DOHH2 (cell line): ENCODE results near the gene NPM1.

Source experiments
- H3F3A ChIP-seq: fragments of 200-600 bp; sonication (generic), shearing (Covaris generic); 2 replicates; pipeline ENCODE4 v1.6.0; 2016; ENCODE audit warnings: antibody characterized with exemption, mild to moderate bottlenecking; ENCODE audit not compliant: control insufficient read depth, insufficient read depth
- H3K27ac ChIP-seq: fragments of 200-600 bp; sonication (generic); 2 replicates; pipeline ENCODE4 v1.5.1; 2014; ENCODE audit warnings: low read depth, mild to moderate bottlenecking, low read length, moderate library complexity
- H3K27me3 ChIP-seq: fragments of 200-600 bp; sonication (generic); 2 replicates; pipeline ENCODE4 v1.6.1; 2014; ENCODE audit warnings: mild to moderate bottlenecking, low read length, mixed read lengths; ENCODE audit not compliant: control insufficient read depth
- H3K36me3 ChIP-seq: fragments of 200-600 bp; sonication (generic); 2 replicates; pipeline ENCODE4 v1.6.1; 2014; ENCODE audit warnings: mild to moderate bottlenecking, low read length, moderate library complexity, mixed read lengths; ENCODE audit not compliant: control insufficient read depth
- H3K4me1 ChIP-seq: fragments of 200-600 bp; sonication (generic); 2 replicates; pipeline ENCODE4 v1.6.1; 2014; ENCODE audit warnings: mild to moderate bottlenecking, low read length, mixed read lengths; ENCODE audit not compliant: control insufficient read depth
- H3K4me2 ChIP-seq: fragments of 200-600 bp; sonication (generic); 2 replicates; pipeline ENCODE4 v1.6.0; 2014; ENCODE audit warnings: mild to moderate bottlenecking, low read length, moderate library complexity
- H3K4me3 ChIP-seq: fragments of 200-600 bp; sonication (generic); 2 replicates; pipeline ENCODE4 v1.5.1; 2014; ENCODE audit warnings: mild to moderate bottlenecking, low read length, mixed read lengths
- H3K79me2 ChIP-seq: fragments of 200-600 bp; sonication (generic); 2 replicates; pipeline ENCODE4 v1.6.1; 2014; ENCODE audit warnings: mild to moderate bottlenecking, low read length, mixed read lengths; ENCODE audit not compliant: control insufficient read depth
- H3K9me2 ChIP-seq: fragments of 200-600 bp; sonication (generic); replicated peaks from 2 replicates; pipeline ENCODE4 v1.6.1; 2014; ENCODE audit warnings: mild to moderate bottlenecking, low read length, mixed read lengths; ENCODE audit not compliant: control insufficient read depth
- H3K9me3 ChIP-seq: fragments of 200-600 bp; sonication (generic); 2 replicates; pipeline ENCODE4 v1.6.1; 2014; ENCODE audit warnings: antibody characterized with exemption, low read length, mixed read lengths; ENCODE audit not compliant: control insufficient read depth, insufficient read depth
- H4K20me1 ChIP-seq: fragments of 200-600 bp; sonication (generic); 2 replicates; pipeline ENCODE4 v1.6.0; 2014; ENCODE audit warnings: low read depth, mild to moderate bottlenecking, antibody characterized with exemption, low read length, moderate library complexity; ENCODE audit not compliant: control insufficient read depth, insufficient read depth
- EZH2phosphoT487 ChIP-seq: fragments of 200-600 bp; sonication (generic); IDR thresholded peaks from 2 replicates; pipeline ENCODE4 v1.6.1; 2017; ENCODE audit warnings: borderline replicate concordance, mild to moderate bottlenecking, antibody characterized with exemption, low read length, moderate library complexity, mixed read lengths
- TF ChIP-seq, protein P1 (sequence below): fragments of 200-600 bp; sonication (generic); IDR thresholded peaks from one replicate; pipeline ENCODE4 v1.5.1; 2014; ENCODE audit warnings: antibody characterized with exemption, mild to moderate bottlenecking, low read depth, low read length; ENCODE audit not compliant: poor library complexity, severe bottlenecking

NPM1 gene

DNA sequence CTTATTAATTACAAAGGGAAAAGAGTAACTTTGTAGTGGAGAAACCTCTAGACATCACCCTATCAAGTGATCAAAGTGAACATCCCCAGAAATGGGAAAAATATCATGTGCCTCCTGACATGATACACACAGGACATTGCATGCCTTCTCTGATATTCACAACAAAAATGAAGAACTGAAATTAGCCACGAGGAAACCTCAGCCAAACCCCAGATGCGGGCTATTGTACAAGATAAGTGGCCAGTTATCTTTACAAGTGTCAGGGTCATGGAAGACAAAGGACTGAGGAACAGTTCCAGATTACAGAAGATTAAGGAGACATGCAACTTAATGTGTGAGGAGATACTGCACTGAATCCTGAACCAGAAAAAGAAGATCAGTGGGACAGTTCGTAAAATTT lies 23.8 kb upstream of the NPM1 start:
- no peaks in the 10 kb centered on the region for H3K36me3 ChIP-seq
- no peaks in the 10 kb centered on the region for H3F3A ChIP-seq
- no peak overlapping the region for H3K27ac ChIP-seq
- no peaks in the 10 kb centered on the region for H3K9me2 ChIP-seq
- no peaks in the 10 kb centered on the region for H3K79me2 ChIP-seq
- no peak overlapping the region for H3K4me3 ChIP-seq
- TF ChIP-seq, protein P1, sequence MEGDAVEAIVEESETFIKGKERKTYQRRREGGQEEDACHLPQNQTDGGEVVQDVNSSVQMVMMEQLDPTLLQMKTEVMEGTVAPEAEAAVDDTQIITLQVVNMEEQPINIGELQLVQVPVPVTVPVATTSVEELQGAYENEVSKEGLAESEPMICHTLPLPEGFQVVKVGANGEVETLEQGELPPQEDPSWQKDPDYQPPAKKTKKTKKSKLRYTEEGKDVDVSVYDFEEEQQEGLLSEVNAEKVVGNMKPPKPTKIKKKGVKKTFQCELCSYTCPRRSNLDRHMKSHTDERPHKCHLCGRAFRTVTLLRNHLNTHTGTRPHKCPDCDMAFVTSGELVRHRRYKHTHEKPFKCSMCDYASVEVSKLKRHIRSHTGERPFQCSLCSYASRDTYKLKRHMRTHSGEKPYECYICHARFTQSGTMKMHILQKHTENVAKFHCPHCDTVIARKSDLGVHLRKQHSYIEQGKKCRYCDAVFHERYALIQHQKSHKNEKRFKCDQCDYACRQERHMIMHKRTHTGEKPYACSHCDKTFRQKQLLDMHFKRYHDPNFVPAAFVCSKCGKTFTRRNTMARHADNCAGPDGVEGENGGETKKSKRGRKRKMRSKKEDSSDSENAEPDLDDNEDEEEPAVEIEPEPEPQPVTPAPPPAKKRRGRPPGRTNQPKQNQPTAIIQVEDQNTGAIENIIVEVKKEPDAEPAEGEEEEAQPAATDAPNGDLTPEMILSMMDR: no peak
- TF ChIP-seq EZH2phosphoT487: no peak
- H4K20me1 ChIP-seq: no peaks in the 10 kb centered on the region
- H3K9me3 ChIP-seq: no peaks in the 10 kb centered on the region
- no peak overlapping the region for H3K4me2 ChIP-seq
- H3K27me3 ChIP-seq: no peaks in the 10 kb centered on the region
- H3K4me1 ChIP-seq: no peaks in the 10 kb centered on the region

DNA sequence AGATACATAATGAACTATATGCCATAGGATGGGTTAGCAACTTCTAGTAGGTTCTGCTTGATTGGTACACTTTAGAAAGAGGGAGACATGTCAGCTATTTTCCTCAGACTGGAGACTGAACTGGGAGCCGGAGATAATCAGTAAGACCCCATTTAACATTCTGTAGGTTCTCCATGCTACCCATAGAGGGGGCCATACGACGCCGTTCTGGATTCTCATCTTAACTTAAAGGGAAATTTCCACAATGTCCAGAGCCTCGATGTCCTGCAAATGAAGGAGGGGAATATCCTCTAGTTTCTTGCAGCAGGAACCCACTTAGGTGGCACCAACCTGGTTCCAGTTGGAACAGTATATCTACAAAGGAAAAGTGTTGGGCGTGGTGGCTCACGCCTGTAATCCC lies 22.3 kb upstream of the NPM1 start:
- Histone ChIP-seq H3K36me3 (no peaks in the 10 kb centered on the region), H3K4me3 (no peak overlapping the region)

DNA sequence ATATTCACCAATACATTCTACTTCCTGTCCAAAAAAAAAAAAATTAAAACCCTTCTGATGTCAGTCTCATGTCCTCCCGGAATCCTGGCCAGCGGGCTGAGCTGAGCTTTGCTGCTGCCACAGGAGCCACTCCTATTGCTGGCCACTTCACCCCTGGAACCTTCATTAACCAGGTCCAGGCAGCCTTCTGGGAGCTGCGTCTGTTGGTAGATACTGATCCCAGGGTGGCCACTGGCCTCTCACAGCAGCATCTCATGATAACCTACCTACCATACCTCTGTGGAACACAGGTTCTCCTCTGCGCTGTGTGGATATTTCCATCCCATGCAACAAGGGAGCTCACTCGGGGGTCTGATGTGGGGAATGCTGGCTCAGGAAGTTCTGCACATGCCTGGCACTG lies 21.0 kb upstream of the NPM1 start:
- Histone ChIP-seq H3F3A (no peaks in the 10 kb centered on the region), H3K4me1 (no peaks in the 10 kb centered on the region), H3K36me3 (no peaks in the 10 kb centered on the region), H3K27me3 (no peaks in the 10 kb centered on the region), H3K9me3 (no peaks in the 10 kb centered on the region), H3K4me2 (no peak overlapping the region), H3K9me2 (no peaks in the 10 kb centered on the region), H3K79me2 (no peaks in the 10 kb centered on the region), H3K27ac (no peak overlapping the region), H4K20me1 (no peaks in the 10 kb centered on the region), H3K4me3 (no peak overlapping the region)
- TF ChIP-seq, protein P1: no peak
- TF ChIP-seq EZH2phosphoT487: no peak

More for the DNA sequence above, 22.3 kb upstream of the NPM1 start:
- no peaks in the 10 kb centered on the region for H3F3A ChIP-seq
- no peaks in the 10 kb centered on the region for H3K9me2 ChIP-seq
- H3K79me2 ChIP-seq: no peaks in the 10 kb centered on the region
- TF ChIP-seq, protein P1: peak; percentile 61
- no peak for TF ChIP-seq EZH2phosphoT487
- no peaks in the 10 kb centered on the region for H3K4me1 ChIP-seq
- H3K9me3 ChIP-seq: no peaks in the 10 kb centered on the region
- no peaks in the 10 kb centered on the region for H3K27me3 ChIP-seq
- H4K20me1 ChIP-seq: no peaks in the 10 kb centered on the region
- H3K4me2 ChIP-seq: no peak overlapping the region
- H3K27ac ChIP-seq: no peak overlapping the region
